Measurements from ENCODE around the gene VPS13C. TPM values are rescaled to one million over a fixed set of nuclear protein-coding genes. Genes with fewer than 3 reads are reported as not detected.

The VPS13C gene
- total RNA-seq, 2 experiments from 2014 or later, result 69.7 to 73.2 TPM

DNA sequence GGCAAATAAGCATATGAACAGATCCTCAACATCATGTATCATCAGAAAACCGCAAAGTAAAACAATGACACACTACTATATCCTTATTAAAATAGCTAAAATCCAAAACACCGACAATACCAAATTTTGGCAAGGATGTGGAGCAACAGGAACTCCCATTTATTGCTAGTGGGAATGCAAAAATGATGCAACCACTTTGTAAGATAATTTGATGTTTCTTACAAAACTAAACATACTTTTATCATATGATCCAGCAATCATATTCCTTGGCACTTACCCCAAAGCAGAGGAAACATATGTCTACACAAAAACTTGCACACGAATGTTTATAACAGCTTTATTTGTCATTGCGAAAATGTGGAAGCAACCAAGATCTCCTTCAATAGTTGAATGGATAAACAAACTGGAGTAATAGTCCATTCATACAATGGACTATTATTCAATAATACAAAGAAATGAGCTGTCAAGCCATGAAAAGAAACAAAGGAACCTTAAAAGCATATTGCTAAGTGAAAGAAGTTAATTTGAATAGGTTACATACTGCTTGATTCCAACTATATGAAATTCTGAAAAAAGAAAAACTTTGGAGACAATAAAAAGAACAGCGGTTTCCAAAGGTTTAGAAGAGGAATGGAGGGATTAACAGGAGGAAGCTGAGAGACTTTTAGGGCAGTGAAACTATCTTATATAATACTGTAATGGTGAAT lies 172.0 kb downstream of the VPS13C start:
- Histone ChIP-seq H3K27me3 (ENCODE audit: control insufficient read depth in 1 of 2, insufficient read depth in 2 of 2, low read length in 2 of 2) (no peaks in the 10 kb centered on the region), H3K36me3 (ENCODE audit: insufficient read depth, low read length) (peaks cover 45% of the 10 kb centered on the region), H3K4me1 (ENCODE audit: insufficient read depth, low read length) (no peaks in the 10 kb centered on the region), H3K4me3 (ENCODE audit: low read length) (no peak overlapping the region), H3K9me3 (ENCODE audit: control insufficient read depth in 1 of 2, insufficient read depth in 1 of 2, low read length in 2 of 2) (peaks cover 0 to 6% of the 10 kb centered on the region in 2 experiments), H3K27ac (ENCODE audit: low read depth in 1 of 2, low read length in 2 of 2) (no peak overlapping the region)
- DNase-seq (no peak), ATAC-seq (ENCODE audit: poor library complexity) (no peak)
- peaks cover 79% of the 10 kb centered on the region for H3K36me3 Mint-ChIP-seq (ENCODE audit: low read depth)
- no peak overlapping the region for H3K4me3 Mint-ChIP-seq
- peaks cover 2% of the 10 kb centered on the region for H3K9me3 Mint-ChIP-seq
- no peak for TF ChIP-seq CTCF (IDR thresholded peaks at IDR 0.05)
- POLR2A ChIA-PET, result no interaction called here
- H3K27me3 Mint-ChIP-seq, result no peaks in the 10 kb centered on the region
- intact Hi-C loops (cut with DNase I, micrococcal nuclease), result no loop called here
- no peaks in the 10 kb centered on the region for H3K4me1 Mint-ChIP-seq (ENCODE audit: low read depth)
- H3K27ac Mint-ChIP-seq, result no peak overlapping the region
- CTCF ChIA-PET, result interaction anchor here (1.1 kb wide), 1 partner anchor 16 kb away, joined by 5 read pairs; no protein-coding TSS in a partner anchor

GRCh38 chr15:61880084-61880483 lies 180.2 kb downstream of the VPS13C start:
- Mint-ChIP-seq H3K27ac (no peak overlapping the region), H3K4me1 (ENCODE audit: low read depth) (no peaks in the 10 kb centered on the region), H3K4me3 (no peak overlapping the region), H3K36me3 (ENCODE audit: low read depth) (peaks cover 65% of the 10 kb centered on the region), H3K9me3 (no peaks in the 10 kb centered on the region), H3K27me3 (no peaks in the 10 kb centered on the region)
- no peak overlapping the region for H3K27ac ChIP-seq (ENCODE audit: low read depth in 1 of 2, low read length in 2 of 2)
- no peak overlapping the region for H3K4me3 ChIP-seq (ENCODE audit: low read length)
- no peaks in the 10 kb centered on the region for H3K4me1 ChIP-seq (ENCODE audit: insufficient read depth, low read length)
- ATAC-seq (ENCODE audit: poor library complexity) (no peak), DNase-seq (no peak)
- intact Hi-C loops (cut with DNase I, micrococcal nuclease), result loop anchor here in 1 of 2 experiments (5.0 kb wide), 1 partner anchor 87 kb away; no protein-coding TSS in a partner anchor
- no peaks in the 10 kb centered on the region for H3K9me3 ChIP-seq (ENCODE audit: control insufficient read depth in 1 of 2, insufficient read depth in 1 of 2, low read length in 2 of 2)
- ChIA-PET POLR2A (no interaction called here), CTCF (no interaction called here)
- TF ChIP-seq CTCF (IDR thresholded peaks at IDR 0.05), result no peak
- no peaks in the 10 kb centered on the region for H3K27me3 ChIP-seq (ENCODE audit: control insufficient read depth in 1 of 2, insufficient read depth in 2 of 2, low read length in 2 of 2)
- peaks cover 44% of the 10 kb centered on the region for H3K36me3 ChIP-seq (ENCODE audit: insufficient read depth, low read length)

DNA sequence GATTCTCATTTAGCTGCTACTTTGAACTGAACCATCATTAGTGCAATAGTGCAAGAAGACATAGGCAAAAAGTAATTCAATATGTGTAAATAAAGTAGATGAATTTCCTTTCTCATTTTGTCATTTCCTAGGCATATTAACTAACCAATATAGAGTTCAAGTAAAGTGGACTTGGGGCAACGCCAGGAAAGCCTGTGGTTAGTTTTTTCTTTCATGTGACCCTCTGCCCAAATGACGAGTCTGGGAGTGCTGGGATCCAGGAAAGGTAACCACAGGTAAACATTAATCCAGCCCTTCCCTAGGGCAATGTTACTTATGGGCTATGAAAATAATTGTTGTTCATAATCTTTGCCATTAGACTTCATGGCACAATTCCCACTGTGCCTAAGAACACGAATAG lies 181.0 kb downstream of the VPS13C start:
- Mint-ChIP-seq H3K4me3 (no peak overlapping the region), H3K36me3 (ENCODE audit: low read depth) (peaks cover 65% of the 10 kb centered on the region)
- intact Hi-C loops (cut with DNase I, micrococcal nuclease), result no loop called here

More for the DNA sequence above, 181.0 kb downstream of the VPS13C start:
- Histone ChIP-seq H3K36me3 (ENCODE audit: insufficient read depth, low read length) (peaks cover 52% of the 10 kb centered on the region), H3K27ac (ENCODE audit: low read depth in 1 of 2, low read length in 2 of 2) (no peak overlapping the region), H3K4me1 (ENCODE audit: insufficient read depth, low read length) (no peaks in the 10 kb centered on the region), H3K27me3 (ENCODE audit: control insufficient read depth in 1 of 2, insufficient read depth in 2 of 2, low read length in 2 of 2) (no peaks in the 10 kb centered on the region), H3K9me3 (ENCODE audit: control insufficient read depth in 1 of 2, insufficient read depth in 1 of 2, low read length in 2 of 2) (no peaks in the 10 kb centered on the region), H3K4me3 (ENCODE audit: low read length) (no peak overlapping the region)
- CTCF ChIA-PET, result interaction anchor here (1.6 kb wide), 1 partner anchor 45 kb away, joined by 5 read pairs; no protein-coding TSS in a partner anchor
- no peak for TF ChIP-seq CTCF (IDR thresholded peaks at IDR 0.05)
- POLR2A ChIA-PET, result no interaction called here
- H3K4me1 Mint-ChIP-seq (ENCODE audit: low read depth), result no peaks in the 10 kb centered on the region
- H3K27me3 Mint-ChIP-seq, result no peaks in the 10 kb centered on the region
- no peak overlapping the region for H3K27ac Mint-ChIP-seq
- no peak for DNase-seq
- no peaks in the 10 kb centered on the region for H3K9me3 Mint-ChIP-seq
- ATAC-seq (ENCODE audit: poor library complexity), result no peak

All from CD4-positive, alpha-beta T cell (primary cell).